Endothelial cell of umbilical vein (primary cell): ENCODE measurements around the gene CCT8. TPM values are rescaled to one million over a fixed set of nuclear protein-coding genes. Genes with fewer than 3 reads are reported as not detected.
"Not testable (repeated sequence)": the region's sequence is repeated elsewhere in the genome, so short reads cannot be mapped to it uniquely, and the experiment has no call there.

Source experiments
- BruUV-seq: library from RNA; stranded (reverse); fragments of 400-500 nt; replicated peaks from 2 replicates; lab custom pipeline; 2021; lab: Mats Ljungman, UMichigan
- CTCF ChIA-PET: fragments of 300-600, 350-600 bp; sonication (Branson Sonifier 250); formaldehyde crosslinking; loops from one replicate; lab custom pipeline; 2021; ENCODE audit warnings: antibody characterized with exemption, inconsistent platforms; lab: Charles Lee
- POLR2A ChIA-PET: fragments of 300-600, 350-600 bp; sonication (Branson Sonifier 250); formaldehyde crosslinking; loops from one replicate; lab custom pipeline; 2021; ENCODE audit warnings: antibody characterized with exemption, inconsistent platforms; lab: Charles Lee
- DNase-seq: peaks from one replicate; pipeline ENCODE4 v3.0.0-alpha.2; 2011; ENCODE audit warnings: low read depth, low spot score
- FAIRE-seq: peaks from 2 replicates; lab custom pipeline; 2011; peaks lifted over from hg19 to GRCh38; lab: Jason Lieb, UNC
- H2AFZ ChIP-seq: 2 replicates; pipeline ENCODE4 v1.6.0; 2012; ENCODE audit warnings: low read depth, low read length, control low read depth, inconsistent platforms
- H3K27ac ChIP-seq: 2 replicates; pipeline ENCODE4 v1.5.1; 2011; ENCODE audit warnings: low read depth, mild to moderate bottlenecking, control low read depth, low read length, moderate library complexity; ENCODE audit not compliant: insufficient read depth
- H3K27me3 ChIP-seq, 2 experiments: 2 replicates each; pipeline versions ENCODE4 v1.6.0 to v1.6.1; 2011; ENCODE audit warnings: low read length in 2 of 2, mixed read lengths in 1 of 2; ENCODE audit not compliant: control insufficient read depth in 2 of 2, insufficient read depth in 2 of 2
- H3K36me3 ChIP-seq, 2 experiments: 2 replicates in 1 of 2; 3 replicates in 1 of 2; pipeline ENCODE4 v1.5.1; 2011; ENCODE audit warnings: low read length in 2 of 2, mild to moderate bottlenecking in 1 of 2, moderate library complexity in 1 of 2; ENCODE audit not compliant: control insufficient read depth in 2 of 2, insufficient read depth in 2 of 2; ENCODE audit errors: extremely low read depth in 1 of 2
- H3K4me1 ChIP-seq: 3 replicates; pipeline ENCODE4 v1.5.1; 2011; ENCODE audit warnings: mild to moderate bottlenecking, low read length; ENCODE audit not compliant: control insufficient read depth, insufficient read depth; ENCODE audit errors: extremely low read depth
- H3K4me2 ChIP-seq: 2 replicates; pipeline ENCODE4 v1.6.1; 2011; ENCODE audit warnings: low read length, control low read depth, mixed read lengths; ENCODE audit not compliant: insufficient read depth
- H3K4me3 ChIP-seq, 3 experiments: fragments of 200-600 bp in 1 of 3; sonication (generic), shearing (Covaris generic) in 1 of 3; replicated peaks in 1 of 3; 2 replicates each; pipeline ENCODE4 v1.5.1; 2011 to 2016; ENCODE audit warnings: control low read depth in 3 of 3, low read length in 3 of 3, mild to moderate bottlenecking in 2 of 3, inconsistent platforms in 1 of 3, low read depth in 1 of 3, moderate library complexity in 1 of 3; ENCODE audit not compliant: insufficient read depth in 1 of 3
- H3K79me2 ChIP-seq: 2 replicates; pipeline ENCODE4 v1.6.0; 2012; ENCODE audit warnings: low read length, inconsistent platforms; ENCODE audit not compliant: control insufficient read depth, insufficient read depth
- H3K9ac ChIP-seq: replicated peaks from 2 replicates; pipeline ENCODE3; 2011; ENCODE audit warnings: low read length, control low read depth; ENCODE audit not compliant: insufficient read depth; ENCODE audit errors: extremely low read depth
- H3K9me1 ChIP-seq: replicated peaks from 3 replicates; pipeline ENCODE4 v1.6.0; 2011; ENCODE audit warnings: mild to moderate bottlenecking, low read length; ENCODE audit not compliant: control insufficient read depth, insufficient read depth; ENCODE audit errors: extremely low read depth
- H3K9me3 ChIP-seq: replicated peaks from 2 replicates; pipeline ENCODE4 v1.5.1; 2012; ENCODE audit warnings: low read length, inconsistent platforms; ENCODE audit not compliant: control insufficient read depth, insufficient read depth
- H4K20me1 ChIP-seq: replicated peaks from 2 replicates; pipeline ENCODE3; 2011; ENCODE audit warnings: mild to moderate bottlenecking, low read length; ENCODE audit not compliant: control insufficient read depth, insufficient read depth; ENCODE audit errors: extremely low read depth
- EZH2 ChIP-seq: IDR thresholded peaks from 2 replicates; pipeline ENCODE4 v1.6.1; 2012; ENCODE audit warnings: borderline replicate concordance, low read depth, mild to moderate bottlenecking, moderate library complexity, low read length, inconsistent platforms; ENCODE audit not compliant: severe bottlenecking
- FOS ChIP-seq: IDR thresholded peaks from 2 replicates; pipeline ENCODE4 v1.6.1; 2011; ENCODE audit warnings: mild to moderate bottlenecking, low read length, moderate library complexity, borderline replicate concordance; ENCODE audit not compliant: insufficient read depth
- GATA2 ChIP-seq: IDR thresholded peaks from 2 replicates; pipeline ENCODE4 v1.7.0; 2011; ENCODE audit warnings: low read depth, mild to moderate bottlenecking, moderate library complexity, mixed read lengths, low read length; ENCODE audit not compliant: insufficient read length, insufficient read depth
- JUN ChIP-seq: IDR thresholded peaks from 2 replicates; pipeline ENCODE4 v1.6.1; 2011; ENCODE audit warnings: borderline replicate concordance, low read depth; ENCODE audit not compliant: insufficient read length, insufficient read depth
- MYC ChIP-seq: IDR thresholded peaks from one replicate; pipeline ENCODE4 v1.6.1; 2011; ENCODE audit warnings: mild to moderate bottlenecking, low read depth, low read length
- POLR2A ChIP-seq: IDR thresholded peaks from 2 replicates; pipeline ENCODE4 v1.6.1; 2012; ENCODE audit warnings: low read depth, mild to moderate bottlenecking, control low read depth, low read length
- POLR2AphosphoS5 ChIP-seq: IDR thresholded peaks from 2 replicates; pipeline ENCODE4 v1.6.1; 2012; ENCODE audit warnings: low read depth, mild to moderate bottlenecking, control low read depth, low read length, moderate library complexity; ENCODE audit not compliant: insufficient read depth
- dilution Hi-C: fragments of 300-500 bp; cut with MboI; formaldehyde crosslinking; loops from one replicate; pipeline ENCODE4 v1.15.0; 2019; ENCODE audit warnings: low sequenced_read_pairs; ENCODE audit not compliant: extremely low pct_ligation_motif_present
- intact Hi-C: fragments of 100-400 bp; cut with micrococcal nuclease; formaldehyde crosslinking; loops from one replicate; pipeline ENCODE4 v1.10.0; 2022
- polyA plus RNA-seq, 4 experiments: library from polyadenylated mRNA; depleted of rRNA in 3 of 4; stranded (reverse) in 3 of 4; unstranded in 1 of 4; fragments of >200 nt; gene quantifications; 2 replicates each; pipeline versions ENCODE4 v1.2.1 to v1.2.3, GENCODE V29; 2011 to 2012; ENCODE audit warnings: missing spikeins in 1 of 4
- total RNA-seq: library from RNA; stranded (reverse); gene quantifications from 2 replicates; pipeline ENCODE4 v1.2.3, GENCODE V29; 2021
- TF ChIP-seq, protein P1 (sequence below): IDR thresholded peaks from 2 replicates; pipeline ENCODE4 v1.6.1; 2011; ENCODE audit not compliant: insufficient read depth, insufficient read length
- TF ChIP-seq, protein P2 (sequence below), 2 donors: IDR thresholded peaks; 1 replicate in 1 of 2; 2 replicates in 1 of 2; pipeline ENCODE4 v1.5.1; 2011; ENCODE audit warnings: low read length in 2 of 2, mild to moderate bottlenecking in 2 of 2, moderate library complexity in 2 of 2, control low read depth in 1 of 2, inconsistent platforms in 1 of 2, low read depth in 1 of 2; ENCODE audit not compliant: insufficient read depth in 1 of 2; ENCODE audit errors: extremely low read depth in 1 of 2

CCT8 gene
- total and polyA plus RNA-seq, 2 donors (not counting 3 experiments of a cell fraction or from before 2014, with no cell fraction given) = 102 to 212 TPM

DNA sequence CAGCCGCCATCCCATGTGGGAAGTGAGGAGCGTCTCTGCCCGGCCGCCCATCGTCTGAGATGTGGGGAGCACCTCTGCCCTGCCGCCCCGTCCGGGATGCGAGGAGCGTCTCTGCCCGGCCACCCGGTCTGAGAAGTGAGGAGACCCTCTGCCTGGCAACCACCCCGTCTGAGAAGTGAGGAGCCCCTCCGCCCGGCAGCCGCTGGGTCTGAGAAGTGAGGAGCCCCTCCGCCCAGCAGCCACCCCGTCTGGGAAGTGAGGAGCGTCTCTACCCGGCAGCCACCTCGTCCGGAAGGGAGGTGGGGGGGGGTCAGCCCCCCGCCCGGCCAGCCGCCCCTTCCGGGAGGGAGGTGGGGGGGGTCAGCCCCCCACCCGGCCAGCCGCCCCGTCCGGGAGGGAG lies 62.2 kb downstream of the CCT8 start:
- H3K9me1 ChIP-seq, H3K79me2 ChIP-seq, FAIRE-seq, POLR2A ChIA-PET, H3K4me3 ChIP-seq, H3K27me3 ChIP-seq, H3K9ac ChIP-seq, CTCF ChIA-PET, BruUV-seq, dilution Hi-C loops, H3K4me1 ChIP-seq, H2AFZ ChIP-seq, intact Hi-C loops, H4K20me1 ChIP-seq, H3K27ac ChIP-seq, H3K9me3 ChIP-seq, DNase-seq, H3K4me2 ChIP-seq: not testable (repeated sequence)
- H3K36me3 ChIP-seq = peaks cover 6 to 12% of the 10 kb centered on the region in 2 experiments

DNA sequence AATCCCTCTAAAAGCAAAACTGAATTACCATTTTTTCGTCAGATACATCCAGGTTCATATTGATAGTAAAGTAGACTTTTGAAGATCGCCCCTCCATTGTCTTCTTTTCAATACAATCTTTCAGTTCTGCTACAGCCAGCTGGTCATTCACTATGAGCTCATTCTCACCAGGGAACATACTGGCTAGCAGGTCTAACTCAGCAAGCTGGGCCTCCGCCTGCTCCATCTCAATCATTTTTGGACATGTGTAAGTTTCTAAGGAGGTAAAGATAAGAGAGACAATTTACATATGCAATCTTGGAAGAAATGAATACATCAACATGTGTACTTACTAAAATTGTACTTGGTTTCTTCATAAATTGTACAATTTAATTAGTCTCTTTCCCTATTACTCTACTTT lies 65.1 kb downstream of the CCT8 start:
- H3K79me2 ChIP-seq = no peaks in the 10 kb centered on the region
- no peak overlapping the region for H3K4me2 ChIP-seq
- no peaks in the 10 kb centered on the region for H3K9me1 ChIP-seq
- no peak overlapping the region for H3K4me3 ChIP-seq
- dilution Hi-C loops (no loop called here), intact Hi-C loops (no loop called here)
- DNase-seq (no peak), FAIRE-seq (no peak)
- H3K36me3 ChIP-seq = peaks cover 6 to 10% of the 10 kb centered on the region in 2 experiments
- ChIA-PET CTCF (no interaction called here), POLR2A (no interaction called here)
- no peak overlapping the region for H3K27ac ChIP-seq
- no peaks in the 10 kb centered on the region for H4K20me1 ChIP-seq
- H2AFZ ChIP-seq = no peak overlapping the region
- no peaks in the 10 kb centered on the region for H3K9me3 ChIP-seq
- no TSS peak for BruUV-seq
- H3K27me3 ChIP-seq = no peaks in the 10 kb centered on the region
- no peak overlapping the region for H3K9ac ChIP-seq
- TF ChIP-seq GATA2 (no peak), POLR2AphosphoS5 (no peak), MYC (no peak), FOS (no peak), JUN (no peak), EZH2 (no peak), POLR2A (no peak)
- TF ChIP-seq, protein P1, sequence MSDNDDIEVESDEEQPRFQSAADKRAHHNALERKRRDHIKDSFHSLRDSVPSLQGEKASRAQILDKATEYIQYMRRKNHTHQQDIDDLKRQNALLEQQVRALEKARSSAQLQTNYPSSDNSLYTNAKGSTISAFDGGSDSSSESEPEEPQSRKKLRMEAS = no peak
- TF ChIP-seq, protein P2, sequence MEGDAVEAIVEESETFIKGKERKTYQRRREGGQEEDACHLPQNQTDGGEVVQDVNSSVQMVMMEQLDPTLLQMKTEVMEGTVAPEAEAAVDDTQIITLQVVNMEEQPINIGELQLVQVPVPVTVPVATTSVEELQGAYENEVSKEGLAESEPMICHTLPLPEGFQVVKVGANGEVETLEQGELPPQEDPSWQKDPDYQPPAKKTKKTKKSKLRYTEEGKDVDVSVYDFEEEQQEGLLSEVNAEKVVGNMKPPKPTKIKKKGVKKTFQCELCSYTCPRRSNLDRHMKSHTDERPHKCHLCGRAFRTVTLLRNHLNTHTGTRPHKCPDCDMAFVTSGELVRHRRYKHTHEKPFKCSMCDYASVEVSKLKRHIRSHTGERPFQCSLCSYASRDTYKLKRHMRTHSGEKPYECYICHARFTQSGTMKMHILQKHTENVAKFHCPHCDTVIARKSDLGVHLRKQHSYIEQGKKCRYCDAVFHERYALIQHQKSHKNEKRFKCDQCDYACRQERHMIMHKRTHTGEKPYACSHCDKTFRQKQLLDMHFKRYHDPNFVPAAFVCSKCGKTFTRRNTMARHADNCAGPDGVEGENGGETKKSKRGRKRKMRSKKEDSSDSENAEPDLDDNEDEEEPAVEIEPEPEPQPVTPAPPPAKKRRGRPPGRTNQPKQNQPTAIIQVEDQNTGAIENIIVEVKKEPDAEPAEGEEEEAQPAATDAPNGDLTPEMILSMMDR (IDR thresholded peaks at IDR 0.05; ENCODE audit: extremely low read depth in 1 of 2, insufficient read depth in 1 of 2, low read depth in 1 of 2, low read length in 2 of 2) = no peak
- peaks cover 2% of the 10 kb centered on the region for H3K4me1 ChIP-seq
